Stimulated activated CD8-positive, alpha-beta memory T cell treated with anti-CD3 and anti-CD28 coated beads, Interleukin-4, amount 100 ng/mL, for 4 hours (primary cell): ENCODE results near the gene ZBTB38.

Source experiments
- DNase-seq, 2 donors: peaks; one replicate each; pipeline ENCODE4 v3.0.0-alpha.2; 2020; ENCODE audit warnings: low read depth in 2 of 2, low spot score in 1 of 2

The ZBTB38 gene

GRCh38 chr3:141401573-141402475 lies 33.5 kb downstream of the ZBTB38 start:
- DNase-seq: no peak

DNA sequence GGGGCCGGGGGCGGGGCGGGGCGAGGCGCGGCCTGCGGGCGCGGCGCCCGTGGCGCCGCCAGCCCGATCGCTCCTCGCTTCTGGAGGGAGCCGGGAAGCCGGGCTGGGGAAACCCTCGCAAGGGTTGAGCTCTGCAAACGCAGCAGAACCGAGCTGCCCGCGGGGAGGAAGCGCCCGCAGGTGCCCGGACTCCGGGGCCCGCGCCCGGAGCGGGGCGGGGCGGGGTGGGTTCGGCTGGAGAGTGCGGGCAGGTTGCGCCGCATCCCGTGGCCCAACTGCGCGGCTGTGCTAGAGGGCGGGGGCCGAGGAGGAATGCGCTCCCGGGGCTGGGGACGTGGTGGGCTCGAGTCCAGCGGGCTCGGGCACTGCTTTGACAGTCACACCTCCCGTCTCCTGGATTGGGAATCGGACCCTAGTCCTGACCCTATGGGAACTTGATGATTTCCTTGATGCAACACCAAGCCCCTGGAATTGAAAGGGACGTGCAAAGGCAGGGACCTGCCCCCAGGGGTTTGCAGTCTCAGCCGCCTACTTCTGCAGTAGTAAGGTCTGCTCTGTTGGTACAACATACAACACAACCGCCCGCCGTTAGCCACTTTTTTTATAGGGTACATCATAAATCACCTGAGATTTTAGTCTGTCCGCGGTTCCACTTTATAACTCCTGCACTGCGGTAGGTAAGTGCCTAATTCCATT lies 34.3 kb downstream of the ZBTB38 start:
- no peak for DNase-seq

- DNase-seq: no peak
These were observed 35.3 kb downstream of the ZBTB38 start for GRCh38 chr3:141403576-141403975.

DNA sequence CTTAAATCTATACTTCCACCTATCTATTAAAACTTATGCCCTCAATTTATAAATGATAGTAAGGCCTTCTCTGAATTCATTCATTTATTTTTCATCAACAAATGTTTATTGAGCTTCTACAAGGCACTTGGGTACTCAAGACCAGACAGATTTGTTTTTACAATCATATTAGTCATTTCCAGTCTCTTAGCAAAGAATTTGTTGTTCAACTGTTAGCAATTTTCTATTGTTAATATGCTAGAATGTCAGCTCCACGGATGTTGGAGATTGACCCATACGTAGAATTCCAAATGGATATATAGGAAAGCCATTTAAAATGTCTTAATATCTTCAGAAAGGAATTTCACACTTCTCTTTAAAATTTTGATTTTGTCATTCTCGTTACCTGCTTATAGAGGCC lies 36.7 kb downstream of the ZBTB38 start:
- no peak for DNase-seq

GRCh38 chr3:141405591-141405990 lies 37.3 kb downstream of the ZBTB38 start:
- DNase-seq: no peak

DNA sequence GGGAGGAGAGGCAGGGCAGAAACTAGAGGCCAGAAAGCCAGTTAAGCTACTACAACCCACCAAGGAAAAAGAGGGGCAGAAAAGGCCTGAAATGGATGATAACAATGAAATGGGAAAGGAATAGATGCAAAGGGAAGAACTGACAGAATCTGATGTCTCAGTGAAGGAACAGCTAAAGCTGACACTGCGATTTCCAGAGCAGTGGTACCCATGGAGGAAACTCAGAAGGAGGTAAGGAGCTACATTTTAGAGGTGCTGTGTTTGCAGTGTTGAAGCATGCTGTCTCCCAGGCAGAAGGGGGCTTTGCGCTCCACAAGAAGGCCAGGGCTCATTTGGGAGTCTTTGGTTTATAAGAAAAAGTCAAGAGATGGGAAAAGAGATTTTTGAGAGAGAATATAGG lies 38.0 kb downstream of the ZBTB38 start:
- no peak for DNase-seq

DNA sequence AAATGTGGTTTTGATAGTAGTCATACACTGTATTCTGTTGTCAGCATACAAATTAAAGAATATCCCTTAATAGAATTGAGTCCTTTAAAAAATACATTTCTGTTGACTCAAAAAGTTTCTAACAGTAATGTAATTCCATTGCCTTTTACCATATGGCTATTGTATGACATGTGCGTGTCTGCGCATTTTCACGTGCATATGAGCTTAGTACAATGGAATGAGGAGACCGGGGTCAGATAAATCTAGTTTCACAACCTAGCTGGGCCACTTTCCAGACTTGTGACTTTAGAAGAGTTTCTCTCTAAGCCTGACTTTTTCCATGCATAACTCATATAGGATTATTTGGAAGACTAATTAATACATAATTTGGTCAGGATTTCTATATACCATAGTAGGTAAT lies 38.7 kb downstream of the ZBTB38 start:
- no peak for DNase-seq

GRCh38 chr3:141407825-141408224 lies 39.5 kb downstream of the ZBTB38 start:
- no peak for DNase-seq

DNA sequence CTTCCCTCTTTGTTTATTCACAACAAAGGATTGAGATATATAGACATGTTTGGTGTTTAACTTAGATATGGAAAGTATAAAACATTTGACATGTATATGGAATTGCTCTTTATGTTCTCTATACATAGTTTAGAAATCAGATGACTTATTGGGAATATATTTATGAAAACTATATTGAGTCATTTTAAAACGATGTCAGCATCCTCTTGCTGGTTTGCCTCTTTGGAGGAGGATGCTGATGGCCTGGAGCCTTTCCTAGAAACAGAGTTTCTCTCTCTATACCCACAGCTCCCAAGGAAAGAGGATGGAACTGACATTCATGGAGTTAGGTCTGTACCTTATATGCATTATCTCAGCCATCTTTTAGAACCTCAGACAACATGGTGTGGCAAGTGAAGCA lies 40.3 kb downstream of the ZBTB38 start:
- no peak for DNase-seq

DNA sequence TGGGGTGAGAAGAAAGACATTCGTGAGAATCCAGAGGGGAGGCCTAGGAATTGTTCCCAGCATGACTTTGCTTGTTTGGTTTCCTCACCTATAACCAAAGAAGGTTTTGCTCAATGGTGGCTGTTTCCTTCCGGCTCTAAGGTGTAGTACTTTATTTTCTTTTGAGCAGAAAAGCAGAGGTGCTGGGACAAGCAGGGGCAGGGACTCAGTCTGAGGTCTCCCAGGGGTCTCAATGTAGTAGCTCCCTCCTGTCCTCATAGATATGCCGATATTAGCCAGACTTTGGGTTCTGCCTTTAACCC lies 41.6 kb downstream of the ZBTB38 start:
- DNase-seq: no peak

- no peak for DNase-seq
These were observed 42.1 kb downstream of the ZBTB38 start for GRCh38 chr3:141410408-141410807.

GRCh38 chr3:141410846-141411245 lies 42.5 kb downstream of the ZBTB38 start:
- no peak for DNase-seq

DNA sequence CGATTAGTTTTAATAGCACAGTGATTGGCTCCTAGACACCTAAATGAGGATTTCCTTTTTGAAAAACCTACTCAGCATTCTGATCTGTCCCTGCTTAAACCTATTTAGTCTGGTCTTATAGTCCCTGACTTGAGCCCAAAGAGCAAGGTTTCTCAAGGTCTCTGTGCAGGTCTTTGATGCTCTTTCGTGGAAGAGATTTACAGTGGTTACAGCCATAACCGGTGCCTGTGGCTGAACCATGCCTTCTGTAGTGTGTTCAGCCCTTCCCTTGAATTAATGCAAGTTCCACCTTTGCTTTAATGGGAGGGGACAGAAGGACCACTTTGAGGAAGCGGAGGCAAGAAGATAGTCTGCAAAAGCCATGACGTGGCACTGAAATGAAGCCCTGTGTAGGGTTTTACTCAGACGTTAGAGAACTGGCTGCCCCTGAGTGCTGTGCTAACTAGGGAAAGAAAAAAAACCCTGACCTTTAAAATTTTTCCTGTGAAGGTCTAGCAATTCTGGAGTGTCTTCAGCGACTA lies 43.0 kb downstream of the ZBTB38 start:
- peak in 1 of 2 donors; percentile 4 for DNase-seq

GRCh38 chr3:141412087-141412935 lies 44.0 kb downstream of the ZBTB38 start:
- DNase-seq: peak in 1 of 2 donors; percentile 25

DNA sequence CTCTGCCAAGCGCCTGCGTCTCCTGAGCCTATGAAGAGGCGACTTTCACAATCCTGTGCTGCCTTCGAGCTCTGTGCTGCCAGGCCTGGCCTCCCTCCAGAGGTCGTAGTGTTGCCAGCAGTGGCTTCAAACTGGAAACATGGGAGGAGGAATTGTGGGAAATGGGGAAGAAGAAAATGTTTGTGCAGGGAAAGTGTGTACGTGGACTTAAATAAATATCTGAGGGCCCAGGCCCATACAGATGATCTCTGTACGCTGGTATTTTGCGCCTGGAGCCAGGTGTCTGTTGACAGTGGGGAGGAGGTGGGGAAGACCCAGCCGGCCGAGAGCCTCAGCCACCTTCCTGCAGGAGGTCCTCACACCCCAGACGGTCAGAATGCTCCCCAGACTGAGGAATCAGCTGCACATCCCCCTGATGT lies 44.6 kb downstream of the ZBTB38 start:
- DNase-seq: no peak

DNA sequence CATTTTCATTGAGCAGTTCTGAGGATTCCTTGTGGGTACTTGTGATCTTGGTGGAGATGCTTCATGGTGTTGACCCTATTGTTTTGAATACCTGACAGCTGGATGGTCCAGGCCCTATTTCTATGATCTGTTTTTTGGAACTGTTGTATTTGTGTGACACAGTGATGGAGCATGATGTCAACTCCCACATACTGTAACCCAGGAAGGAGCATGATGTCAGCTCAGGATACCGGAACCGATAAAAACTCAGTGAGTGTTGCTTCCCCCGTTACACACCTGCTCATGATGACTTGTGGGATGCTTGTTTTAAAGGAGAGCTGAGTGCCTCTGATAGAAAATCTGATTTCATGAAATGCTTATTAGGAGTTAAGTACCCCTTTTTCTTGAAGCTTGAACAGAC lies 45.1 kb downstream of the ZBTB38 start:
- DNase-seq: no peak

DNA sequence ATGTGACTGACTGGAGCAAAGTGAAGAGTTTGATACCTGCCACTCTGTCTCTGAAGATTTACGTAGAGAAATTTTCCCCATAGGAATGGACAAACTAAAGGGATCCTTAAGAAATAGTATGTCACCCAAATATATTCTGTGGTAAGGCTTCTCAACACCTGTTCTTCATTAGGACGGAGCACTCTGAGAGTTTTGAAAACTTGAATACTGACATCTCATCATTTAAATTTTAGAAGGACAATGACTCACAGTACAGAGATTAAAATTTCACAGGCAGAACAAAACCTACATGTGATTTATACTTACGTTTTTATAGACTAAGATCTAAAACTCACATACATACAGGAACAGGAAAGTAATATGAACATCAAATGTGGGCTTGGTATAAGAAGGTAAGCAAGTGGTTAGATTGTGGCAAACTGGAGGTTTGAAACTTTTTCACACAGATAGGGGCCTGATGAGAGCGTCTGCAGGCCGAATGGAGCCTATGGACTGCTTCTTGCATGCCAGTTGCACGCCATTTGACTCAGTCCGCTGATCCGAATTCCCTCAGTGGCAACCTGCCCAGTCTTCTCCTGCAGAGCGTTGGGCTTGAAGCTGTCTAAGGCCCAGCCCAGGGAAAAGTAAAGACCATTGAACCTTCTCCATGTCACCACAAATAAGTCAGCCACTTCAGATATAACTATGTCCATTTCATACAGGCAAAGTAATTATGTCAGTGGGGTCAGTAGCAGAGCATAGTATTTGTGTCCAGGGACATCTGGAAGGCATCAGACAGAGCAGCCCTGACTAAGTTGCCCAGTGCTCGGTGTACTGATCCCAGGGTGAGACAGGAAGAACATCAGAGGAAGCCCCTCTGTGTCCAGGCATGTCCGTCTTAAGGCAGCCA lies 45.7 kb downstream of the ZBTB38 start:
- no peak for DNase-seq

DNA sequence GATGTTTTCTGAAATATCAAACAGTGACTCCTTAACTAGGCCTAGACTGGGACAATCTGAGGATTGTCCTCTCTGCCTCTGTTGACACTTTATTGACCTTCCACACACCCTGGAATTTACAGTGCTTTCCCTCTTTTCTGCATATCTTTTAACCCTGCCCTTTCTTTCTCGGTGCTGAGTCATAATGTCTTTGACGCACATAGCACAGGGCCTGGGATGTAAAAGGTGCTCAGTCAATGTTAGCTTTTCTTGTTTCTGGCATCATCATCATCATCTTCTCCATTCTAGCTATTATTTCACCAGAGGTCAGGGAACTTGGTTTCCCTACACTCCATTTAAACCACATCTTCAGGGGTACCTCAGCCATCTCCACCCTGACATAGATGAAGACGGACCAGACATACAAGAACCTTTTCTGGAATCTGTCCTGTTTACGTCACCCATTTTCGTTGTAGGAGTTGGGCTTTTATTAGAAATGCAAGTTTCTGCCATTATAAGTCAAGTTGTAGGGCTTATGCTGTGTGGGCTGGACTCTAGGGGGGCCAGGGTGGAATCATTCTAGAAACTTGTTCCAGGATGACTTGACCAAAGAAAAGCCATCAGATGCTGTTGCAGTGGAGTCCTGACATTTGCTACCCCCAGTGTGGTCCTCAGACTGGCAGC lies 46.6 kb downstream of the ZBTB38 start:
- DNase-seq: no peak

- no peak for DNase-seq
These were observed 47.6 kb downstream of the ZBTB38 start for GRCh38 chr3:141415953-141416352.
